Heart left ventricle (tissue), 16 donors: ENCODE data around the gene RPUSD2. TPM values are rescaled to one million over a fixed set of nuclear protein-coding genes. Genes with fewer than 3 reads are reported as not detected.

ENCODE experiments used
- ATAC-seq, 4 donors: fragments of 200-7000 bp; cut with Tn5 transposase; one replicate each; pipeline ENCODE4 v1.9.1; 2020 to 2022; ENCODE audit warnings: moderate library complexity in 4 of 4, mild to moderate bottlenecking in 3 of 4, moderate number of reproducible peaks in 1 of 4
- DNase-seq, 5 donors: peaks; one replicate each; pipeline ENCODE4 v3.0.0-alpha.2; 2020
- H3K27ac ChIP-seq, 12 donors: fragments of 200-600 bp; sonication (generic) in 4 of 12; one replicate each; pipeline versions ENCODE4 v1.5.0 to v1.8.0; 2016 to 2022; ENCODE audit warnings: mild to moderate bottlenecking in 2 of 12
- H3K27me3 ChIP-seq, 9 donors: fragments of 200-600 bp; sonication (generic) in 2 of 9; one replicate each; pipeline versions ENCODE4 v1.5.1 to v1.8.0; 2016 to 2022; ENCODE audit warnings: mild to moderate bottlenecking in 3 of 9
- H3K36me3 ChIP-seq, 9 donors: fragments of 200-600 bp; sonication (generic) in 2 of 9; one replicate each; pipeline versions ENCODE4 v1.5.0 to v1.8.0; 2018 to 2022; ENCODE audit warnings: mild to moderate bottlenecking in 2 of 9
- H3K4me1 ChIP-seq, 12 donors: fragments of 200-600 bp; sonication (generic) in 4 of 12; one replicate each; pipeline versions ENCODE4 v1.5.0 to v1.8.0; 2016 to 2022; ENCODE audit warnings: mild to moderate bottlenecking in 3 of 12
- H3K4me3 ChIP-seq, 12 donors: fragments of 200-600 bp; sonication (generic) in 4 of 12; one replicate each; pipeline versions ENCODE4 v1.5.0 to v1.8.0; 2017 to 2022; ENCODE audit warnings: mild to moderate bottlenecking in 9 of 12, moderate library complexity in 4 of 12
- H3K9me3 ChIP-seq, 12 donors: fragments of 200-600 bp; sonication (generic) in 4 of 12; one replicate each; pipeline versions ENCODE4 v1.5.0 to v1.8.0; 2016 to 2022; ENCODE audit warnings: mild to moderate bottlenecking in 1 of 12
- CTCF ChIP-seq, 12 donors: fragments of 200-600 bp; sonication (generic) in 4 of 12; IDR thresholded peaks; one replicate each; pipeline versions ENCODE4 v1.5.0 to v1.8.0; 2018 to 2022; ENCODE audit warnings: antibody characterized with exemption in 12 of 12, mild to moderate bottlenecking in 5 of 12
- POLR2A ChIP-seq, 2 donors: fragments of 450-650 bp; IDR thresholded peaks; one replicate each; pipeline ENCODE4 v1.6.1; 2017; ENCODE audit warnings: antibody characterized with exemption in 2 of 2, mild to moderate bottlenecking in 2 of 2, moderate library complexity in 2 of 2
- WGBS, 4 donors: extraction: QIAGEN DNeasy Blood & Tissue Kit in 2 of 4; methylation state at CpG; one replicate each; pipeline versions ENCODE4 v1.1.5 to v1.1.7; 2013 to 2018; 5-methylcytosine and 5-hydroxymethylcytosine counted together
- intact Hi-C, 10 donors: fragments of 100-400 bp; cut with DNase I; formaldehyde crosslinking; loops; one replicate each; pipeline versions ENCODE4 v1.11.1 to v1.14.2; 2022
- polyA plus RNA-seq, 2 donors: library from polyadenylated mRNA; stranded (reverse); fragments of 200-250 nt; gene quantifications; one replicate each; pipeline ENCODE4 v1.2.3, GENCODE V29; 2013
- total RNA-seq, 9 donors: library from RNA; depleted of rRNA in 2 of 9; stranded (reverse); fragments of >200 nt in 2 of 9; fragmentation: NEBNext Ultra II Directional in 3 of 9; extraction: Animal tissue kit (Norgen Biotek cat#: 25700) in 3 of 9; gene quantifications; one replicate each; pipeline versions ENCODE4 v1.1.0 to v1.2.4, GENCODE V29; 2016 to 2023
- donor health status: ischemic (EF 13 %, LVEDD 7.1; RV severe dilation, severe dysfunction).
- donor health status: healthy with polysubstance abuse.
- donor health status: DM: no; HTN: yes; CAD: no.
- donor health status: DM: no; HTN: no; CAD: no.
- donor health status: ischemic (EF 25% LVEDD 6.9; RV normal size, moderate dysfunction).
- donor health status: ischemic (EF 25% LVEDD 5.7; RV mildly dilated, moderate dysfunction).
- donor health status: healthy.
- donor health status: DM: yes; HTN: yes; CAD: no.
- donor health status: ischemic (EF 35%, LVEDD 5.7; RV mildly dilated, moderate dysfunction).
- donor health status: nonischemic (EF 11% LVEDD 7.7; RV severe dilation, severe dysfunction).
- donor health status: DM: yes; HTN: yes; CAD: no.
- donor health status: PGD.
- donor health status: ischemic (EF 29% LVEDD 5.4; RV normal size, mild dysfunction).
- donor health status: nonischemic (EF 23%, LVEDD 6.1; RV moderate dilation, normal function).

RPUSD2 gene
- total and polyA plus RNA-seq, 11 donors: 5.8 to 11.0 (median 9.0) TPM

DNA sequence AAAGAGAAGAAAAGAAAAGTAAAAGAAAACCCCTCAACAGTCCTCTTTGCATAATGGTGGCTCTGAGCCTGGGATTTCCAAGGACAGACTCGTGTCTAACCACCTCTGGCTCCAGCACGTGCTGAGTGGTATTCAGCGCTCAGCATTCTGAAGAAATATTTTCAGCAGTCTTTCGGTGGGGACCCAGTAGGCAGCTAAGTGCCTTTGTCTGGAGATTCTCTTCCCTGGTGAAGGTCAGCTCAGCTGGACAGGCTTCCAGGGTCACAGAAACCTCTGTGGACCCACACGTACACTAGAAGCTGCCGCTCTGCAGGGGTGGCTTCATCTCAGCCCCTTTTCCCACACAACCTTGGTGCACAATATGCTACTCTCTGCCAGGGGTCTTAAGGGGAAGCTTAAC lies 40.3 kb upstream of the RPUSD2 start:
- Histone ChIP-seq H3K4me1 (no peaks in the 10 kb centered on the region), H3K27me3 (no peaks in the 10 kb centered on the region), H3K9me3 (no peaks in the 10 kb centered on the region), H3K27ac (no peak overlapping the region), H3K36me3 (no peaks in the 10 kb centered on the region), H3K4me3 (no peak overlapping the region)
- no peak for ATAC-seq
- intact Hi-C loops: loop anchor here in 1 of 10 donors (10.0 kb wide), 1 partner anchor 366 kb away; the partner anchor contains the start of gene VPS18
- DNase-seq: no peak
- TF ChIP-seq POLR2A (IDR thresholded peaks at IDR 0.05) (no peak), CTCF (IDR thresholded peaks at IDR 0.05) (no peak)
- WGBS, 4 donors: 74 to 80% (median 77%) methylated on average over 6 of the region's 6 CpGs

DNA sequence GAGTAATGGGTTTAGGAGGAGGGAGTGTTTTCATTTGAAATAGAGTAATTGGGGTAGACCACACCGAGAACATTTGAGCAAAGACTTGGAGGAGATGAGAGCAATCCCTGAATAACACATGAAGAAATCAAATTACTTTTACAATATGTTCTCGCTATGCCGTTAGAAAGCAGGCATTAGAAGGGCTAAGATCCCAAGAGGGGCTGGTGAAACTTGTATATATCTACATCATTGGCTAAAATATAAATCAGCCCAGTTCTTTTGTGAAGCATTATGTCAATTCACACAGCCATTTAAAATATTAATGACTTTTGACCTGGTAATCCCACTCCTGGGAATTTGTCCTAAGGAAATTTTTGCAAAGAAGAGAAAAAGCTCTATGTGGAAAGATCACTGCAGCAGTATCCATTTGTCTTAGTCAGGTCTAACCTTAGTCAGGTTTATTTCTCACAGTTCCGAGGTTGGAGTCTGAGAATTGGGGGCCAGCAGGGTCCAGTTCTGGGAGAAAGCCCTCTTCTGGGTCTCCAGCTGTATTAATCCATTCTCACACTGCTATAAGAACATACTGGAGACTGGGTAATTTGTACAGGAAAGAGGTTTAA lies 35.2 kb upstream of the RPUSD2 start:
- ATAC-seq (no peak), DNase-seq (no peak)
- no peaks in the 10 kb centered on the region for H3K36me3 ChIP-seq
- intact Hi-C loops: no loop called here
- WGBS, 4 donors: 87 to 95% (median 93%) methylated on average over 4 of the region's 4 CpGs
- peaks cover 0 to 21% (median 2%) of the 10 kb centered on the region in 12 donors for H3K4me1 ChIP-seq
- H3K4me3 ChIP-seq: no peak overlapping the region
- H3K9me3 ChIP-seq: no peaks in the 10 kb centered on the region
- no peaks in the 10 kb centered on the region for H3K27me3 ChIP-seq
- TF ChIP-seq POLR2A (IDR thresholded peaks at IDR 0.05) (no peak), CTCF (IDR thresholded peaks at IDR 0.05) (no peak)
- H3K27ac ChIP-seq: no peak overlapping the region

- TF ChIP-seq CTCF (IDR thresholded peaks at IDR 0.05) (no peak), POLR2A (IDR thresholded peaks at IDR 0.05) (no peak)
- Histone ChIP-seq H3K9me3 (no peaks in the 10 kb centered on the region), H3K4me3 (no peak overlapping the region), H3K27me3 (no peaks in the 10 kb centered on the region), H3K4me1 (peaks cover 0 to 21% (median 2%) of the 10 kb centered on the region in 12 donors), H3K36me3 (no peaks in the 10 kb centered on the region), H3K27ac (no peak overlapping the region)
- intact Hi-C loops: no loop called here
- 62 to 77% (median 76%) methylated on average over 5 of the region's 5 CpGs for WGBS, 4 donors
- no peak for DNase-seq
- ATAC-seq: no peak
Observed at GRCh38 chr15:40534371-40534770, 34.7 kb upstream of the RPUSD2 start.

DNA sequence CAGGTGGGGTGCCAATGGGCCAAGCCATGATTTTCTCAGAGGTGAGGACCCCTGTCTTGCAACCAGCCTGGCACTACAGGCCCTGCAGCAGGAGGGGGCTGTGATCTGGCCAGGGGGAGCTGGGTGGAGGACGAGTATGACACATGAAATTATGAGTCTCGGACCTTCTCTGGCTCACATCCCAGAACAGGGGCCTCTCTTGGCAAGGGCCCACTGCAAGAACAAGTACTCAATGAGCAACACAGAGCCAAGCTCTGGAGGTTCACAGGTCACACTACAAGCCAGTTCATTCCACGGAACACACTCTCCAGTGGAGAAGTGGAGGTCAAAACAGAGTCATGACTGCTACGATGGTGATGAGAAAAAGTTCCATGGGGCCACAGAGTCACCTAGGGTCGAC lies 32.6 kb upstream of the RPUSD2 start:
- Histone ChIP-seq H3K36me3 (no peaks in the 10 kb centered on the region), H3K4me3 (no peak overlapping the region), H3K9me3 (no peaks in the 10 kb centered on the region), H3K4me1 (peaks cover 0 to 21% (median 2%) of the 10 kb centered on the region in 12 donors), H3K27ac (peak overlapping the region in 6 of 12 donors; percentile 37 to 79 (median 54)), H3K27me3 (no peaks in the 10 kb centered on the region)
- WGBS, 4 donors: 44 to 51% (median 49%) methylated on average over 5 of the region's 5 CpGs
- intact Hi-C loops: no loop called here
- DNase-seq (no peak), ATAC-seq (peak in 3 of 4 donors; percentile 5 to 41 (median 21))
- TF ChIP-seq POLR2A (IDR thresholded peaks at IDR 0.05) (no peak), CTCF (IDR thresholded peaks at IDR 0.05) (no peak)
